OCI-LY3 (cell line): Measurements from ENCODE around the gene YBX2.

Source experiments
- CTCF ChIP-seq: fragments of 200-600, 300-600 bp; sonication (generic); IDR thresholded peaks from 2 replicates; pipeline ENCODE4 v1.5.1; 2014; ENCODE audit warnings: antibody characterized with exemption, low read length, low read depth
- EZH2phosphoT487 ChIP-seq: fragments of 200-600 bp; shearing (Covaris generic); IDR thresholded peaks from 2 replicates; pipeline ENCODE4 v1.6.1; 2018; ENCODE audit warnings: antibody characterized with exemption, mixed run types, low read depth

GRCh38 chr17:7259555-7259889, 34.9 kb downstream of the YBX2 start:
- TF ChIP-seq CTCF (no peak), EZH2phosphoT487 (no peak)
